ENCODE results near the gene BICRAL.
"Not testable (repeated sequence)": the region's sequence is repeated elsewhere in the genome, so short reads cannot be mapped to it uniquely, and the experiment has no call there.

BICRAL gene

GRCh38 chr6:42902429-42903263 lies 120.8 kb downstream of the BICRAL start:
- not testable (repeated sequence) for DNase-seq

GRCh38 chr6:42904467-42904866 lies 122.6 kb downstream of the BICRAL start:
- no peak for DNase-seq

GRCh38 chr6:42907336-42907735 lies 125.5 kb downstream of the BICRAL start:
- DNase-seq: no peak

- DNase-seq: no peak
Observed at GRCh38 chr6:42909835-42910234, 128.0 kb downstream of the BICRAL start.

- no peak for DNase-seq
Observed at GRCh38 chr6:42911171-42912021, 129.5 kb downstream of the BICRAL start.

- DNase-seq: no peak
Observed at GRCh38 chr6:42914546-42914945, 132.7 kb downstream of the BICRAL start.

- no peak for DNase-seq
Observed at GRCh38 chr6:42915732-42916131, 133.9 kb downstream of the BICRAL start, which contains the start of gene PTCRA. PTCRA (plus strand) TSS chr6:42916053; CDS start chr6:42916070, 17 bp downstream.

- DNase-seq: no peak
Observed at GRCh38 chr6:42916288-42916687, 134.4 kb downstream of the BICRAL start.

Data from activated naive CD4-positive, alpha-beta T cell (primary cell).